Lower leg skin (tissue), 4 donors: ENCODE data around the gene CPA5. TPM values are rescaled to one million over a fixed set of nuclear protein-coding genes. Genes with fewer than 3 reads are reported as not detected.

Source experiments
- DNase-seq, 2 donors: peaks; one replicate each; pipeline ENCODE4 v3.0.0-alpha.2; 2019; ENCODE audit warnings: low spot score in 2 of 2
- H3K4me3 ChIP-seq: fragments of 200-600 bp; sonication (generic); 2 replicates; pipeline ENCODE4 v1.5.1; 2017; ENCODE audit warnings: mild to moderate bottlenecking, low read depth; ENCODE audit not compliant: poor library complexity, severe bottlenecking
- CTCF ChIP-seq, 3 donors: fragments of 450-650 bp; IDR thresholded peaks; one replicate each; pipeline ENCODE4 v1.5.1; 2016; ENCODE audit warnings: antibody characterized with exemption in 3 of 3, mild to moderate bottlenecking in 3 of 3, moderate library complexity in 2 of 3
- POLR2A ChIP-seq, 2 donors: fragments of 450-650 bp; IDR thresholded peaks; one replicate each; pipeline ENCODE4 v1.6.1; 2016 to 2017; ENCODE audit warnings: antibody characterized with exemption in 2 of 2, mild to moderate bottlenecking in 1 of 2, moderate library complexity in 1 of 2
- WGBS, 2 donors: methylation state at CpG; one replicate each; pipeline ENCODE4 v1.1.5; 2018; 5-methylcytosine and 5-hydroxymethylcytosine counted together
- intact Hi-C: fragments of 100-400 bp; cut with DNase I; formaldehyde crosslinking; loops from one replicate; pipeline ENCODE4 v1.15.0; 2023; ENCODE audit warnings: low total_unique reads
- total RNA-seq, 4 donors: library from RNA; depleted of rRNA; stranded (reverse); fragments of >200 nt; gene quantifications; one replicate each; pipeline ENCODE4 v1.1.0, GENCODE V29; 2016

CPA5 gene
- total RNA-seq, 4 donors from 2014 or later, result not detected

- intact Hi-C loops, result no loop called here
- H3K4me3 ChIP-seq, result no peak overlapping the region
- TF ChIP-seq CTCF (IDR thresholded peaks at IDR 0.05) (no peak), POLR2A (IDR thresholded peaks at IDR 0.05) (no peak)
- peak in 1 of 2 donors; percentile 61 for DNase-seq
- 65 to 77% methylated on average over 7 of the region's 7 CpGs for WGBS, 2 donors
Measured at GRCh38 chr7:130322615-130323014, 22.0 kb upstream of the CPA5 start.

- 67 to 75% methylated on average over 10 of the region's 10 CpGs for WGBS, 2 donors
- TF ChIP-seq POLR2A (IDR thresholded peaks at IDR 0.05) (no peak), CTCF (IDR thresholded peaks at IDR 0.05) (no peak)
- intact Hi-C loops, result no loop called here
- H3K4me3 ChIP-seq, result no peak overlapping the region
- peak in 1 of 2 donors; percentile 36 for DNase-seq
Measured at GRCh38 chr7:130324306-130324943, 20.2 kb upstream of the CPA5 start.

- peak in 1 of 2 donors; percentile 6 for DNase-seq
- no peak for TF ChIP-seq CTCF (IDR thresholded peaks at IDR 0.05)
- no peak for TF ChIP-seq POLR2A (IDR thresholded peaks at IDR 0.05)
- H3K4me3 ChIP-seq, result no peak overlapping the region
- intact Hi-C loops, result no loop called here
- WGBS, 2 donors, result 63 to 68% methylated on average over 3 of the region's 3 CpGs
Measured at GRCh38 chr7:130329681-130330080, 14.9 kb upstream of the CPA5 start.

GRCh38 chr7:130332259-130333053, 12.2 kb upstream of the CPA5 start:
- intact Hi-C loops, result no loop called here
- TF ChIP-seq POLR2A (IDR thresholded peaks at IDR 0.05) (no peak), CTCF (IDR thresholded peaks at IDR 0.05) (no peak)
- 92 to 93% methylated on average over 4 of the region's 4 CpGs for WGBS, 2 donors
- DNase-seq, result peak in 1 of 2 donors; percentile 3
- no peak overlapping the region for H3K4me3 ChIP-seq

- no peak overlapping the region for H3K4me3 ChIP-seq
- no peak for DNase-seq
- intact Hi-C loops, result no loop called here
- no peak for TF ChIP-seq CTCF (IDR thresholded peaks at IDR 0.05)
- TF ChIP-seq POLR2A (IDR thresholded peaks at IDR 0.05), result no peak
- WGBS, 2 donors, result 77 to 81% methylated on average over 2 of the region's 2 CpGs
Measured at GRCh38 chr7:130333832-130334231, 10.8 kb upstream of the CPA5 start.
